Tongue (tissue), 2 donors: ENCODE data around the gene SLC14A1. TPM values are rescaled to one million over a fixed set of nuclear protein-coding genes. Genes with fewer than 3 reads are reported as not detected.
"Not testable (repeated sequence)": the region's sequence is repeated elsewhere in the genome, so short reads cannot be mapped to it uniquely, and the experiment has no call there.

Source experiments
- DNase-seq: peaks from one replicate; pipeline ENCODE4 v3.0.0-alpha.2; 2015
- total RNA-seq: library from RNA; depleted of rRNA; stranded (reverse); fragments of >200 nt; gene quantifications from one replicate; pipeline ENCODE4 v1.2.3, GENCODE V29; 2014

SLC14A1 gene
- total RNA-seq, 1 donor from 2014 or later: 4.0 TPM

GRCh38 chr18:45757644-45758043, 33.7 kb downstream of the SLC14A1 start:
- DNase-seq: not testable (repeated sequence)

GRCh38 chr18:45760462-45761036, 36.6 kb downstream of the SLC14A1 start:
- DNase-seq: no peak

GRCh38 chr18:45761512-45762114, 37.6 kb downstream of the SLC14A1 start:
- DNase-seq: no peak

- DNase-seq: no peak
These were observed 40.2 kb downstream of the SLC14A1 start for GRCh38 chr18:45764000-45764686.

GRCh38 chr18:45765796-45766195, 41.8 kb downstream of the SLC14A1 start:
- no peak for DNase-seq

GRCh38 chr18:45771587-45772480, 47.9 kb downstream of the SLC14A1 start:
- no peak for DNase-seq

- no peak for DNase-seq
These were observed 50.1 kb downstream of the SLC14A1 start for GRCh38 chr18:45774065-45774521.

GRCh38 chr18:45775241-45775676, 51.3 kb downstream of the SLC14A1 start:
- DNase-seq: peak; percentile 87

GRCh38 chr18:45775743-45776142, 51.8 kb downstream of the SLC14A1 start:
- peak; percentile 21 for DNase-seq

GRCh38 chr18:45777393-45777792, 53.4 kb downstream of the SLC14A1 start:
- DNase-seq: no peak

- peak; percentile 25 for DNase-seq
These were observed 56.6 kb downstream of the SLC14A1 start for GRCh38 chr18:45780568-45780967.

- no peak for DNase-seq
These were observed 58.7 kb downstream of the SLC14A1 start for GRCh38 chr18:45782662-45783061.

- no peak for DNase-seq
These were observed 59.4 kb downstream of the SLC14A1 start for GRCh38 chr18:45783097-45784075.

- DNase-seq: no peak
These were observed 61.2 kb downstream of the SLC14A1 start for GRCh38 chr18:45785134-45785533.

- DNase-seq: no peak
These were observed 63.0 kb downstream of the SLC14A1 start for GRCh38 chr18:45786941-45787340.

GRCh38 chr18:45787346-45787745, 63.4 kb downstream of the SLC14A1 start:
- DNase-seq: no peak

- no peak for DNase-seq
These were observed 64.9 kb downstream of the SLC14A1 start for GRCh38 chr18:45788861-45789260.

- no peak for DNase-seq
These were observed 68.7 kb downstream of the SLC14A1 start for GRCh38 chr18:45792506-45793263.

- DNase-seq: no peak
These were observed 69.4 kb downstream of the SLC14A1 start for GRCh38 chr18:45793264-45793965.
